Adrenal gland (tissue), 12 donors: ENCODE measurements around the gene CUX1. TPM values are rescaled to one million over a fixed set of nuclear protein-coding genes. Genes with fewer than 3 reads are reported as not detected.
A peak's percentile ranks its signal among the peaks of the same experiment; 100 is the strongest.

Source experiments
- DNase-seq, 7 donors: peaks; one replicate each; pipeline ENCODE4 v3.0.0-alpha.2; 2019 to 2020
- H3K27ac ChIP-seq, 5 donors: fragments of 200-600 bp; sonication (generic) in 4 of 5; 1 replicate in 3 of 5; 2 replicates in 2 of 5; pipeline versions ENCODE4 v1.5.1 to v1.8.0; 2016 to 2020; ENCODE audit warnings: mild to moderate bottlenecking in 1 of 5
- H3K27me3 ChIP-seq: fragments of 200-600 bp; 2 replicates; pipeline ENCODE4 v1.8.0; 2021
- H3K36me3 ChIP-seq, 2 donors: fragments of 200-600 bp; replicated peaks in 1 of 2; 1 replicate in 1 of 2; 2 replicates in 1 of 2; pipeline versions ENCODE4 v1.5.1 to v1.8.0; 2018 to 2022
- H3K4me1 ChIP-seq, 2 donors: fragments of 200-600 bp; replicated peaks in 1 of 2; 1 replicate in 1 of 2; 2 replicates in 1 of 2; pipeline versions ENCODE4 v1.5.1 to v1.8.0; 2018 to 2021
- H3K4me3 ChIP-seq, 4 donors: fragments of 200-600 bp; sonication (generic) in 3 of 4; one replicate each; pipeline ENCODE4 v1.5.1; 2016 to 2018
- H3K9me3 ChIP-seq, 3 donors: fragments of 200-600 bp; sonication (generic) in 1 of 3; replicated peaks in 1 of 3; 1 replicate in 2 of 3; 2 replicates in 1 of 3; pipeline versions ENCODE4 v1.5.1 to v1.8.0; 2016 to 2021
- CTCF ChIP-seq, 6 experiments: fragments of 450-650 bp in 4 of 6; fragments of 200-600 bp in 2 of 6; sonication (generic) in 1 of 6; IDR thresholded peaks; 1 replicate in 5 of 6; 2 replicates in 1 of 6; pipeline versions ENCODE4 v1.5.1 to v1.8.0; 2016 to 2021; ENCODE audit warnings: antibody characterized with exemption in 6 of 6, mild to moderate bottlenecking in 2 of 6, moderate library complexity in 1 of 6
- POLR2A ChIP-seq, 2 donors: fragments of 450-650 bp; IDR thresholded peaks; one replicate each; pipeline ENCODE4 v1.6.1; 2017; ENCODE audit warnings: antibody characterized with exemption in 2 of 2, mild to moderate bottlenecking in 2 of 2, moderate library complexity in 1 of 2
- WGBS, 4 donors: extraction: QIAGEN DNeasy Blood & Tissue Kit in 2 of 4; methylation state at CpG; one replicate each; pipeline versions ENCODE4 v1.1.5 to v1.1.7; 2013 to 2017; 5-methylcytosine and 5-hydroxymethylcytosine counted together
- intact Hi-C, 2 donors: fragments of 100-400 bp; cut with DNase I; formaldehyde crosslinking; loops; one replicate each; pipeline versions ENCODE4 v1.14.1 to v1.15.0; 2022 to 2023
- polyA plus RNA-seq, 3 donors: library from polyadenylated mRNA; stranded (reverse); fragments of 200-250 nt in 2 of 3; fragments of 350-450 nt in 1 of 3; fragmentation: Illumina TruSeq in 1 of 3; extraction: RNeasy Lipid Tissue Mini Kit (QIAGEN cat#74804) in 1 of 3; gene quantifications; one replicate each; pipeline ENCODE4 v1.2.3, GENCODE V29; 2013 to 2014
- total RNA-seq, 9 donors: library from RNA; depleted of rRNA in 4 of 9; stranded (reverse); fragments of >200 nt in 4 of 9; fragments of 120-200 nt in 1 of 9; fragmentation: NEBNext Ultra II Directional in 1 of 9; extraction: Animal tissue kit (Norgen Biotek cat#: 25700) in 1 of 9; gene quantifications; one replicate each; pipeline versions ENCODE4 v1.1.0 to v1.2.4, GENCODE V29; 2013 to 2023
- donor health status: healthy with polysubstance abuse.
- donor health status: Bipolar disorder and iron deficiency.
- donor health status: DM: yes; HTN: yes; CAD: no.
- donor health status: DM: no; HTN: no; CAD: no.
- donor health status: DM: no; HTN: no; CAD: no.
- donor health status: DM: yes; HTN: yes; CAD: no.

Gene CUX1
- total and polyA plus RNA-seq, 12 donors = 17.2 to 72.6 (median 58.3) TPM

DNA sequence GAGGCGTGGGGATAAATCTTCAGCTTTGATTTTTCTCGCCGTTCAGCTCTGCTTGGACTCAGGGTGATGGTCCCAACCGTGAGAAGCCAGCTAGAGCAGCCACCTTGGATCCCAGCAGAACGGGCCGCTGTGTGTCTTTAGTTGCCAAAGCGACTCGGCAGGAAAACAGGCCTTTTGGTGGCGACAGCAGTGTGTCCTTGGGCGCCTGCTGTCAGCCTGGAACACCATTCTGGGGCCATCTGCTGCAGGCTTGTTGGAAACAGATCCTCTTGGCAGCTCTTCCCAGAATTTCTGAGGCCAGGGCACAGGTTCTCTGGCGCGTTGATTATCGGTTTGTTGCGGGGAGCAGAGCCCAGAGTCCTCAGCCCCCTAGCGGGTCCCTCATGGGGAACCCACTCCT, 97.6 kb downstream of the CUX1 start:
- peak in 2 of 7 donors; percentile 26 to 72 for DNase-seq

GRCh38 chr7:101916041-101916800, 98.8 kb downstream of the CUX1 start:
- intact Hi-C loops = no loop called here
- Histone ChIP-seq H3K27me3 (no peaks in the 10 kb centered on the region), H3K36me3 (peaks cover 0 to 23% of the 10 kb centered on the region in 2 donors), H3K4me3 (no peak overlapping the region), H3K4me1 (no peaks in the 10 kb centered on the region), H3K9me3 (no peaks in the 10 kb centered on the region), H3K27ac (no peak overlapping the region)
- TF ChIP-seq POLR2A (IDR thresholded peaks at IDR 0.05) (no peak), CTCF (IDR thresholded peaks at IDR 0.05) (no peak)
- 93 to 98% (median 96%) methylated on average over 29 to 31 of the region's 31 CpGs for WGBS, 4 donors
- no peak for DNase-seq

More for the DNA sequence above, 97.6 kb downstream of the CUX1 start:
- intact Hi-C loops = no loop called here
- H3K4me1 ChIP-seq = no peaks in the 10 kb centered on the region
- WGBS, 4 donors = 84 to 95% (median 88%) methylated on average over 12 to 15 of the region's 15 CpGs
- H3K36me3 ChIP-seq = peaks cover 0 to 23% of the 10 kb centered on the region in 2 donors
- TF ChIP-seq CTCF (IDR thresholded peaks at IDR 0.05) (no peak), POLR2A (IDR thresholded peaks at IDR 0.05) (no peak)
- no peak overlapping the region for H3K27ac ChIP-seq
- no peaks in the 10 kb centered on the region for H3K27me3 ChIP-seq
- no peaks in the 10 kb centered on the region for H3K9me3 ChIP-seq
- H3K4me3 ChIP-seq = no peak overlapping the region

DNA sequence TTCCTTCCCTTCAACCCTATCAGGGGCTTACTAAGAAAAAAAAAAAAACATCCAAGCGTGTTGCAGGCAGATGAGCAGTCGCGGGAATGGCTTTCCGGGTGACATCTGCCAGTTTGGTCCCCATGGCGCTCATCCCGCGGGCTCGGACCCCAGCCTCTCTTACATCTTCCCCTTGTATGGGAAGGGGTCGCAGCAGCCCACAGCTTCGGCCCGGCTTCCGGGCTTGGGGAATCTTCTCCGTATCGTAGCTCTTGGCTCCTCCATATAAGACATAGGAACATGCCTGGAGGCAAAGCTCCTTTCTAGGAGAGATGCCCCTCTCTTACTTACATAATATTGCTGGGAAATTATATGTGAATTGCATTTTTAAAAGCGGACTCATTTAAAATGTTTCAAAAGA, 99.5 kb downstream of the CUX1 start:
- Histone ChIP-seq H3K9me3 (no peaks in the 10 kb centered on the region), H3K27me3 (no peaks in the 10 kb centered on the region), H3K27ac (no peak overlapping the region), H3K36me3 (peaks cover 0 to 23% of the 10 kb centered on the region in 2 donors), H3K4me3 (no peak overlapping the region), H3K4me1 (no peaks in the 10 kb centered on the region)
- DNase-seq = no peak
- intact Hi-C loops = no loop called here
- WGBS, 4 donors = 94 to 99% (median 97%) methylated on average over 15 of the region's 15 CpGs
- TF ChIP-seq CTCF (IDR thresholded peaks at IDR 0.05) (no peak), POLR2A (IDR thresholded peaks at IDR 0.05) (no peak)

- intact Hi-C loops = no loop called here
- WGBS, 4 donors = 92 to 96% (median 94%) methylated on average over 11 of the region's 11 CpGs
- no peaks in the 10 kb centered on the region for H3K27me3 ChIP-seq
- peaks cover 0 to 23% of the 10 kb centered on the region in 2 donors for H3K36me3 ChIP-seq
- H3K9me3 ChIP-seq = no peaks in the 10 kb centered on the region
- no peak overlapping the region for H3K4me3 ChIP-seq
- no peak for DNase-seq
- no peaks in the 10 kb centered on the region for H3K4me1 ChIP-seq
- no peak overlapping the region for H3K27ac ChIP-seq
- no peak for TF ChIP-seq CTCF (IDR thresholded peaks at IDR 0.05)
- no peak for TF ChIP-seq POLR2A (IDR thresholded peaks at IDR 0.05)
Measured at GRCh38 chr7:101917566-101917965, 100.1 kb downstream of the CUX1 start.
